B cell (primary cell): ENCODE results near the gene SGPP2. TPM values are rescaled to one million over a fixed set of nuclear protein-coding genes. Genes with fewer than 3 reads are reported as not detected.

Experiments
- ATAC-seq: fragments of 200-7000 bp; cut with Tn5 transposase; one replicate; pipeline ENCODE4 v1.10.0; 2021; ENCODE audit warnings: low read depth, mild to moderate bottlenecking, moderate number of reproducible peaks, moderate library complexity
- CTCF ChIA-PET: fragments of 350-600 bp; sonication (Branson Sonifier 250); formaldehyde crosslinking; loops from one replicate; lab custom pipeline; 2021; ENCODE audit warnings: antibody characterized with exemption, inconsistent platforms; lab: Charles Lee
- POLR2A ChIA-PET: fragments of 350-600 bp; sonication (Branson Sonifier 250); formaldehyde crosslinking; loops from one replicate; lab custom pipeline; 2021; ENCODE audit warnings: antibody characterized with exemption; lab: Charles Lee
- DNase-seq: peaks from one replicate; pipeline ENCODE4 v3.0.0; 2013
- H2AFZ ChIP-seq: 2 replicates; pipeline ENCODE4 v1.6.1; 2012; ENCODE audit warnings: mild to moderate bottlenecking, low read depth, low read length; ENCODE audit not compliant: insufficient read depth, poor library complexity, severe bottlenecking
- H3K27ac ChIP-seq, 2 donors: 1 replicate in 1 of 2; 2 replicates in 1 of 2; pipeline ENCODE4 v1.5.1; 2012 to 2013; ENCODE audit warnings: low read length in 2 of 2, mild to moderate bottlenecking in 2 of 2, moderate library complexity in 1 of 2
- H3K27me3 ChIP-seq, 4 experiments: fragments of 200-600 bp in 1 of 4; sonication (generic) in 1 of 4; replicated peaks in 1 of 4; 1 replicate in 2 of 4; 2 replicates in 2 of 4; pipeline versions ENCODE4 v1.6.1 to v1.7.0; 2013 to 2016; ENCODE audit warnings: low read length in 3 of 4, mild to moderate bottlenecking in 2 of 4, mixed read lengths in 1 of 4, moderate library complexity in 1 of 4; ENCODE audit not compliant: insufficient read depth in 4 of 4, control insufficient read depth in 3 of 4; ENCODE audit errors: control extremely low read depth in 1 of 4
- H3K36me3 ChIP-seq, 2 experiments: replicated peaks in 1 of 2; 1 replicate in 1 of 2; 2 replicates in 1 of 2; pipeline versions ENCODE4 v1.6.1 to v1.7.1; 2013; ENCODE audit warnings: low read length in 1 of 2; ENCODE audit not compliant: insufficient read depth in 2 of 2, control insufficient read depth in 1 of 2; ENCODE audit errors: control extremely low read depth in 1 of 2, extremely low read depth in 1 of 2
- H3K4me1 ChIP-seq, 2 donors: fragments of 200-600 bp in 1 of 2; sonication (generic) in 1 of 2; 1 replicate in 1 of 2; 2 replicates in 1 of 2; pipeline versions ENCODE4 v1.5.1 to v1.6.1; 2013 to 2017; ENCODE audit warnings: low read length in 2 of 2; ENCODE audit not compliant: control insufficient read depth in 2 of 2, insufficient read depth in 2 of 2
- H3K4me2 ChIP-seq: replicated peaks from 2 replicates; pipeline ENCODE3; 2012; ENCODE audit warnings: mild to moderate bottlenecking, low read depth, low read length; ENCODE audit not compliant: poor library complexity, severe bottlenecking
- H3K4me3 ChIP-seq, 5 experiments: fragments of 200-600 bp in 1 of 5; sonication (generic) in 1 of 5; 1 replicate in 3 of 5; 2 replicates in 2 of 5; pipeline versions ENCODE4 v1.5.1 to v1.7.0; 2011 to 2016; ENCODE audit warnings: low read length in 4 of 5, mild to moderate bottlenecking in 4 of 5, low read depth in 2 of 5, control low read depth in 1 of 5, moderate library complexity in 1 of 5; ENCODE audit not compliant: insufficient read depth in 1 of 5; ENCODE audit errors: control extremely low read depth in 1 of 5, extremely low read depth in 1 of 5
- H3K79me2 ChIP-seq: fragments of 200-600 bp; sonication (generic); one replicate; pipeline ENCODE4 v1.6.0; 2016; ENCODE audit warnings: low read length; ENCODE audit not compliant: control insufficient read depth, insufficient read depth
- H3K9ac ChIP-seq: fragments of 200-600 bp; sonication (generic); 2 replicates; pipeline ENCODE4 v1.6.1; 2017; ENCODE audit warnings: mild to moderate bottlenecking, low read length, moderate library complexity
- H3K9me3 ChIP-seq, 3 donors: one replicate each; pipeline versions ENCODE4 v1.6.1 to v1.7.1; 2013; ENCODE audit warnings: low read length in 2 of 3; ENCODE audit not compliant: control insufficient read depth in 2 of 3, insufficient read depth in 1 of 3; ENCODE audit errors: control extremely low read depth in 1 of 3
- H4K20me1 ChIP-seq: 2 replicates; pipeline ENCODE4 v1.6.0; 2012; ENCODE audit warnings: mild to moderate bottlenecking, low read length; ENCODE audit not compliant: insufficient read depth, control insufficient read depth, poor library complexity, severe bottlenecking
- H3K27ac Mint-ChIP-seq: one replicate; pipeline ENCODE4 v1.8.0; 2021; ENCODE audit warnings: mixed read lengths
- H3K27me3 Mint-ChIP-seq: one replicate; pipeline ENCODE4 v1.8.0; 2021; ENCODE audit warnings: mixed read lengths
- H3K4me1 Mint-ChIP-seq: one replicate; pipeline ENCODE4 v1.8.0; 2021; ENCODE audit warnings: mixed read lengths
- H3K4me3 Mint-ChIP-seq: one replicate; pipeline ENCODE4 v1.8.0; 2021; ENCODE audit warnings: mixed read lengths
- H3K9me3 Mint-ChIP-seq: one replicate; pipeline ENCODE4 v1.8.0; 2022; ENCODE audit warnings: mixed read lengths; ENCODE audit not compliant: insufficient read depth
- CTCF ChIP-seq: fragments of 200-600 bp; IDR thresholded peaks from one replicate; pipeline ENCODE4 v1.8.0; 2022; ENCODE audit warnings: antibody characterized with exemption, mild to moderate bottlenecking
- EZH2 ChIP-seq: IDR thresholded peaks from 2 replicates; pipeline ENCODE4 v1.6.1; 2012; ENCODE audit warnings: borderline replicate concordance, low read depth, mild to moderate bottlenecking, moderate library complexity, low read length; ENCODE audit not compliant: insufficient read depth, poor library complexity, severe bottlenecking
- whole genome bisulfite sequencing: methylation state at CpG from one replicate; pipeline ENCODE4 v1.1.5; 2013; ENCODE audit warnings: missing lambda C conversion rate; ENCODE audit not compliant: insufficient coverage; 5-methylcytosine and 5-hydroxymethylcytosine counted together
- intact Hi-C: fragments of 100-400 bp; cut with micrococcal nuclease; formaldehyde crosslinking; loops from one replicate; pipeline ENCODE4 v1.10.0; 2022
- polyA plus RNA-seq: library from polyadenylated mRNA; depleted of rRNA; stranded (reverse); fragments of >200 nt; gene quantifications from 2 replicates; pipeline ENCODE4 v1.2.3, GENCODE V29; 2012
- total RNA-seq, 2 donors: library from RNA; stranded (reverse); fragments of 120-200 nt in 1 of 2; gene quantifications; 1 replicate in 1 of 2; 2 replicates in 1 of 2; pipeline versions ENCODE4 v1.2.3 to v1.2.4, GENCODE V29; 2013 to 2022

SGPP2 gene
- total and polyA plus RNA-seq, 2 donors (not counting 1 experiment from before 2014, with no cell fraction given) = 1.5 to 7.7 TPM

GRCh38 chr2:222380456-222380855, 43.9 kb upstream of the SGPP2 start:
- no peaks in the 10 kb centered on the region for H3K9me3 Mint-ChIP-seq

GRCh38 chr2:222381566-222381965, 42.8 kb upstream of the SGPP2 start:
- H3K4me3 Mint-ChIP-seq = no peak overlapping the region
- H3K4me1 Mint-ChIP-seq = no peaks in the 10 kb centered on the region
- ATAC-seq = no peak
- no peaks in the 10 kb centered on the region for H3K27me3 Mint-ChIP-seq
- DNase-seq = no peak
- WGBS = no CpG with 5 or more reads among the region's 3 CpGs
- Histone ChIP-seq H3K27me3 (no peaks in the 10 kb centered on the region), H3K79me2 (no peaks in the 10 kb centered on the region), H3K4me2 (no peak overlapping the region), H3K9ac (no peak overlapping the region), H3K36me3 (no peaks in the 10 kb centered on the region), H3K9me3 (no peaks in the 10 kb centered on the region), H4K20me1 (no peaks in the 10 kb centered on the region), H3K4me3 (no peak overlapping the region), H3K4me1 (no peaks in the 10 kb centered on the region), H2AFZ (no peak overlapping the region), H3K27ac (no peak overlapping the region)
- no peak overlapping the region for H3K27ac Mint-ChIP-seq
- POLR2A ChIA-PET = no interaction called here
- intact Hi-C loops = no loop called here
- no peak for TF ChIP-seq CTCF
- no peak for TF ChIP-seq EZH2
- H3K9me3 Mint-ChIP-seq = no peaks in the 10 kb centered on the region
- CTCF ChIA-PET = no interaction called here

More at GRCh38 chr2:222380456-222380855, 43.9 kb upstream of the SGPP2 start:
- H3K4me1 Mint-ChIP-seq = no peaks in the 10 kb centered on the region
- Histone ChIP-seq H3K4me1 (no peaks in the 10 kb centered on the region), H4K20me1 (no peaks in the 10 kb centered on the region), H3K27me3 (no peaks in the 10 kb centered on the region), H3K9me3 (no peaks in the 10 kb centered on the region), H3K36me3 (no peaks in the 10 kb centered on the region), H2AFZ (no peak overlapping the region), H3K4me2 (no peak overlapping the region), H3K9ac (no peak overlapping the region), H3K79me2 (no peaks in the 10 kb centered on the region), H3K27ac (no peak overlapping the region), H3K4me3 (no peak overlapping the region)
- H3K27me3 Mint-ChIP-seq = peaks cover 1% of the 10 kb centered on the region
- CTCF ChIA-PET = no interaction called here
- POLR2A ChIA-PET = no interaction called here
- DNase-seq (no peak), ATAC-seq (no peak)
- H3K27ac Mint-ChIP-seq = no peak overlapping the region
- intact Hi-C loops = no loop called here
- no peak overlapping the region for H3K4me3 Mint-ChIP-seq
- WGBS = 50% methylated on average over 1 of the region's 2 CpGs
- TF ChIP-seq EZH2 (no peak), CTCF (no peak)
